ENCODE data around the gene SLC25A36.

GRCh38 chr3:140904521-140904920 lies 37.1 kb upstream of the SLC25A36 start:
- TF ChIP-seq CTCF (conservative IDR thresholded peaks at IDR 0.05) (no peak), EZH2 (IDR thresholded peaks at IDR 0.05; ENCODE audit: low read depth) (no peak)

All from PC-9 (cell line).